ENCODE results near the gene E2F4.

DNA sequence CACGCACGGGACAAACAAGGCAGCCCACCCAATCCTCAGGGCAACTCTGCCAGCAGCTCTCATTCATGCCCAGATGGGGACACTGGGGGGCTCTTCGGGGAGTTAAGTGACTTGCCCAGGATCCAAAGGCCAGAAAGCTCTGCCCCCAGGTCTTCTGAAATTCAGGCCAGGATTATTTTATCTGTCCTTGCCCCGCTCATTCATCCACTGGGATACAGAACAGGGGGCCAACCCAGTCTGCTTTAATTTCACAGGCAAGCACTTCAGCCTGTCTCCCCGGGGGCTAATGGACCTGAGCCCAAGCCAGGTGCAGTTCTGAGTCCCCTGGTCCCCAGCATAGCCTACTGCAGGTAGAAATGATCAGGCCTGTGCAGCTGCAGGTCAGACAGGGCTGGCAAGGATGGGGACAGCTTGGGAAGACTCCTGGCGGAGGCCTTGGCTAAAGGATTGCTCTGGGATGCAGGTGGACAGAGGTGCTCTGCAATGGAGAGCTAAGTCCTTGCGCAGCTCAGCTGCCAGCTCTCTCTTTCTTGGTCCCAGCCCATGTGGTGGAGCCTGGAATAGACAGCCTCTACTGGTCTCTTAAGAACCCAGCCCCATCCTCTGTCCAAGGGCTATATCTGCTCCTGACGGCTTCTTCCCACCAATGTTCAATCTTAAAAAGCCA is 40.4 kb upstream of the E2F4 start:
- TF ChIP-seq, protein P1, sequence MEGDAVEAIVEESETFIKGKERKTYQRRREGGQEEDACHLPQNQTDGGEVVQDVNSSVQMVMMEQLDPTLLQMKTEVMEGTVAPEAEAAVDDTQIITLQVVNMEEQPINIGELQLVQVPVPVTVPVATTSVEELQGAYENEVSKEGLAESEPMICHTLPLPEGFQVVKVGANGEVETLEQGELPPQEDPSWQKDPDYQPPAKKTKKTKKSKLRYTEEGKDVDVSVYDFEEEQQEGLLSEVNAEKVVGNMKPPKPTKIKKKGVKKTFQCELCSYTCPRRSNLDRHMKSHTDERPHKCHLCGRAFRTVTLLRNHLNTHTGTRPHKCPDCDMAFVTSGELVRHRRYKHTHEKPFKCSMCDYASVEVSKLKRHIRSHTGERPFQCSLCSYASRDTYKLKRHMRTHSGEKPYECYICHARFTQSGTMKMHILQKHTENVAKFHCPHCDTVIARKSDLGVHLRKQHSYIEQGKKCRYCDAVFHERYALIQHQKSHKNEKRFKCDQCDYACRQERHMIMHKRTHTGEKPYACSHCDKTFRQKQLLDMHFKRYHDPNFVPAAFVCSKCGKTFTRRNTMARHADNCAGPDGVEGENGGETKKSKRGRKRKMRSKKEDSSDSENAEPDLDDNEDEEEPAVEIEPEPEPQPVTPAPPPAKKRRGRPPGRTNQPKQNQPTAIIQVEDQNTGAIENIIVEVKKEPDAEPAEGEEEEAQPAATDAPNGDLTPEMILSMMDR (IDR thresholded peaks at IDR 0.05; ENCODE audit: low read length), result no peak
- no peak for TF ChIP-seq EZH2 (optimal IDR thresholded peaks at IDR 0.05; ENCODE audit: low read depth, low read length)
- TF ChIP-seq EZH2phosphoT487 (IDR thresholded peaks at IDR 0.05; ENCODE audit: low read length), result no peak

All from MM.1S (cell line).